ENCODE measurements around the gene AKAP3. TPM values are rescaled to one million over a fixed set of nuclear protein-coding genes. Genes with fewer than 3 reads are reported as not detected.

Gene AKAP3
- total RNA-seq, 1 donor from 2014 or later, result 1.0 TPM

- Mint-ChIP-seq H3K9me3 (no peaks in the 10 kb centered on the region), H3K27ac (no peak overlapping the region), H3K36me3 (peaks cover 24% of the 10 kb centered on the region), H3K4me1 (no peaks in the 10 kb centered on the region), H3K4me3 (no peak overlapping the region), H3K27me3 (ENCODE audit: low read depth) (no peaks in the 10 kb centered on the region)
- DNase-seq (ENCODE audit: low spot score in 2 of 2, unreplicated experiment in 2 of 2), result no peak
- no peak for TF ChIP-seq CTCF (IDR thresholded peaks at IDR 0.05; ENCODE audit: unreplicated experiment)
These were observed 33.2 kb downstream of the AKAP3 start for GRCh38 chr12:4615667-4616066.

- Mint-ChIP-seq H3K27me3 (ENCODE audit: low read depth) (no peaks in the 10 kb centered on the region), H3K9me3 (no peaks in the 10 kb centered on the region), H3K4me1 (peaks cover 10% of the 10 kb centered on the region), H3K27ac (no peak overlapping the region), H3K4me3 (no peak overlapping the region), H3K36me3 (peaks cover 30% of the 10 kb centered on the region)
- no peak for DNase-seq (ENCODE audit: low spot score in 2 of 2, unreplicated experiment in 2 of 2)
- no peak for TF ChIP-seq CTCF (IDR thresholded peaks at IDR 0.05; ENCODE audit: unreplicated experiment)
These were observed 38.4 kb downstream of the AKAP3 start for GRCh38 chr12:4610481-4610880.

GRCh38 chr12:4609071-4609470 is 39.8 kb downstream of the AKAP3 start:
- no peak overlapping the region for H3K27ac Mint-ChIP-seq
- H3K4me3 Mint-ChIP-seq, result no peak overlapping the region
- H3K36me3 Mint-ChIP-seq, result peaks cover 22% of the 10 kb centered on the region
- no peak for TF ChIP-seq CTCF (IDR thresholded peaks at IDR 0.05; ENCODE audit: unreplicated experiment)
- no peak for DNase-seq (ENCODE audit: low spot score in 2 of 2, unreplicated experiment in 2 of 2)
- peaks cover 4% of the 10 kb centered on the region for H3K27me3 Mint-ChIP-seq (ENCODE audit: low read depth)
- peaks cover 16% of the 10 kb centered on the region for H3K4me1 Mint-ChIP-seq
- H3K9me3 Mint-ChIP-seq, result no peaks in the 10 kb centered on the region

- peaks cover 23% of the 10 kb centered on the region for H3K27me3 Mint-ChIP-seq (ENCODE audit: low read depth)
- no peak for DNase-seq (ENCODE audit: low spot score in 2 of 2, unreplicated experiment in 2 of 2)
- H3K4me1 Mint-ChIP-seq, result peaks cover 16% of the 10 kb centered on the region
- H3K9me3 Mint-ChIP-seq, result no peaks in the 10 kb centered on the region
- no peak for TF ChIP-seq CTCF (IDR thresholded peaks at IDR 0.05; ENCODE audit: unreplicated experiment)
- H3K4me3 Mint-ChIP-seq, result peak overlapping the region; percentile 16
- peak overlapping the region; percentile 78 for H3K27ac Mint-ChIP-seq
- peaks cover 9% of the 10 kb centered on the region for H3K36me3 Mint-ChIP-seq
These were observed 41.8 kb downstream of the AKAP3 start for GRCh38 chr12:4607056-4607455.

GRCh38 chr12:4604684-4605193 is 44.1 kb downstream of the AKAP3 start:
- DNase-seq (ENCODE audit: low spot score in 2 of 2, unreplicated experiment in 2 of 2), result peak; percentile 54 to 85
- Mint-ChIP-seq H3K36me3 (peaks cover 5% of the 10 kb centered on the region), H3K27me3 (ENCODE audit: low read depth) (peaks cover 40% of the 10 kb centered on the region), H3K4me3 (peak overlapping the region; percentile 98), H3K9me3 (no peaks in the 10 kb centered on the region), H3K27ac (peak overlapping the region; percentile 90), H3K4me1 (peaks cover 16% of the 10 kb centered on the region)
- TF ChIP-seq CTCF (IDR thresholded peaks at IDR 0.05; ENCODE audit: unreplicated experiment), result peak; percentile 93

GRCh38 chr12:4603946-4604345 is 44.9 kb downstream of the AKAP3 start:
- TF ChIP-seq CTCF (IDR thresholded peaks at IDR 0.05; ENCODE audit: unreplicated experiment), result no peak
- peaks cover 16% of the 10 kb centered on the region for H3K4me1 Mint-ChIP-seq
- H3K27ac Mint-ChIP-seq, result no peak overlapping the region
- no peak for DNase-seq (ENCODE audit: low spot score in 2 of 2, unreplicated experiment in 2 of 2)
- H3K4me3 Mint-ChIP-seq, result no peak overlapping the region
- H3K36me3 Mint-ChIP-seq, result peaks cover 2% of the 10 kb centered on the region
- H3K9me3 Mint-ChIP-seq, result no peaks in the 10 kb centered on the region
- H3K27me3 Mint-ChIP-seq (ENCODE audit: low read depth), result peaks cover 48% of the 10 kb centered on the region

All from mesothelial cell of epicardium (in vitro differentiated cells).